Measurements from ENCODE around the gene TIMM50. TPM values are rescaled to one million over a fixed set of nuclear protein-coding genes. Genes with fewer than 3 reads are reported as not detected.

The TIMM50 gene
- total and polyA plus RNA-seq, 2 of the 13 experiments (the other 11 are each of a cell fraction or from before 2014, with no cell fraction given), result 91.1 to 92.5 TPM

DNA sequence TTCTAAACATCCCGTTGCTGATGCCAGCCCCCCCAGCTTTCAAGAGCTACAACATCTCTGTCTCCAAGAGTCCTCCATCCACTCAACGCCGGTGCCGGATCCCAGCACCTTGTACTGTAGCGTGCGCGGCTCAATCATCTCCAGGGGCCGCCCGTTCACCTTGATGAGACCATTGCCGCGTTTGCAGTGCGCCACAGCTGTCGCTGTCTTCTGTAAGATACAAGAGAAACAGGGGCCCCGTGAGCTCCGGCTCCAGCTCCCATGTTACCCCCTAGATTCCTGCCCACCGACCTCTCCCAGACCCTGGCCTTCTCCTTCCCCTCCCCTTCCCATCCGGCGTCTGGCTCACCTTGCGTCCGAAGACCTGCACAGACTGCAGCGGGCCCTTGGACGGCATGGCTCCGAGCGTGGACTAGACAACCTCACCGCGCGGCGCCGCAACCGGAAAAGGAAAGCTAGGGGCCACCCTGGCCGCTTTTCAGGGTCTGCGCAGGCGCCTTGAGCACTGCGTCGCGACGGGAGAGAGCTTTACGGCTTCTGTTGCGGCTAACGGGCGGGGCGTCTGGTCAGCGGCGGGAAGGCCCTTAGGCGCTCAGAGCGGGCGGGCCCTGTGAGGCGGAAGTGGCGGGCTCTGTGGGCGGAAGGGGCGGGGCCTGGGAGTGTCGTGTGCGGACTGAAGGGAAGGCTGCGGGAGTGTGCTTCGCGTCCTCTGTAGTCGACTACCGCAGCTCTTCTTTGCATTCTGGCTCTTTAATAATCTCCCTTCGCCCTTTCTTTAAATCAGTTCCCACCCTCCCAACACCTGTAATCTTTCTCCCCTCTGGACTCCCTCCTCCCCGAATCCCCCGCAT lies 44.9 kb upstream of the TIMM50 start, which contains the start of gene RPS16 (continued):
- TF ChIP-seq, protein P1, sequence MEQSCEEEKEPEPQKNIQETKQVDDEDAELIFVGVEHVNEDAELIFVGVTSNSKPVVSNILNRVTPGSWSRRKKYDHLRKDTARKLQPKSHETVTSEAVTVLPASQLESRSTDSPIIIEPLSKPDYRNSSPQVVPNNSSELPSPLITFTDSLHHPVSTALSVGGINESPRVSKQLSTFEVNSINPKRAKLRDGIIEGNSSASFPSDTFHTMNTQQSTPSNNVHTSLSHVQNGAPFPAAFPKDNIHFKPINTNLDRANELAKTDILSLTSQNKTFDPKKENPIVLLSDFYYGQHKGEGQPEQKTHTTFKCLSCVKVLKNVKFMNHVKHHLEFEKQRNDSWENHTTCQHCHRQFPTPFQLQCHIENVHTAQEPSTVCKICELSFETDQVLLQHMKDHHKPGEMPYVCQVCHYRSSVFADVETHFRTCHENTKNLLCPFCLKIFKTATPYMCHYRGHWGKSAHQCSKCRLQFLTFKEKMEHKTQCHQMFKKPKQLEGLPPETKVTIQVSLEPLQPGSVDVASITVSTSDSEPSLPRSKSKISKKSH (CRISPR knock-in tag; IDR thresholded peaks at IDR 0.05; ENCODE audit: borderline replicate concordance), result peak; percentile 97
- TF ChIP-seq AGO2 (optimal IDR thresholded peaks at IDR 0.05; ENCODE audit: low read depth, low read length) (peak; percentile 92), ZNF138 (CRISPR knock-in tag; IDR thresholded peaks at IDR 0.05; ENCODE audit: low read depth) (0 out of 2 replicates have a peak, but pooled peaks have one; percentile 70), MZF1 (CRISPR knock-in tag; IDR thresholded peaks at IDR 0.05; ENCODE audit: borderline replicate concordance) (0 out of 2 replicates have a peak, but pooled peaks have one; percentile 81), HMGXB4 (CRISPR knock-in tag; IDR thresholded peaks at IDR 0.05; ENCODE audit: borderline replicate concordance in 1 of 2, low read depth in 1 of 2) (peak; percentile 70 to 95; a peak in 3 of 4 replicates), HBP1 (CRISPR knock-in tag; IDR thresholded peaks at IDR 0.05; ENCODE audit: low read depth) (peak; percentile 88), ZNF121 (CRISPR knock-in tag; IDR thresholded peaks at IDR 0.05) (peak; percentile 35; the same call in 1 of the 2 replicates), ZNF264 (CRISPR knock-in tag; IDR thresholded peaks at IDR 0.05) (peak; percentile 58; the same call in 1 of the 2 replicates), ZC3H13 (CRISPR knock-in tag; IDR thresholded peaks at IDR 0.05) (peak; percentile 94), ZNF598 (CRISPR knock-in tag; IDR thresholded peaks at IDR 0.05; ENCODE audit: borderline replicate concordance) (peak; percentile 90; the same call in 1 of the 2 replicates), ZNF672 (CRISPR knock-in tag; IDR thresholded peaks at IDR 0.05) (no peak), TRIM22 (IDR thresholded peaks at IDR 0.05) (no peak), ELF4 (CRISPR knock-in tag; IDR thresholded peaks at IDR 0.05; ENCODE audit: borderline replicate concordance) (peak; percentile 87; the same call in 1 of the 2 replicates)
- TF ChIP-seq, protein P2, sequence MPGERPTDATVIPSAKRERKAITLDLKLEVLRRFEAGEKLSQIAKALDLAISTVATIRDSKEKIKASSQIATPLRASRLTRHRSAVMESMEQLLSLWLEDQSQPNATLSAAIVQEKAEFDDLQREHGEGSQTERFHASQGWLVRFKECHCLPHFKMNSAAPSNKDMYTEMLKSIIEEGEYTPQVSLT (CRISPR knock-in tag; IDR thresholded peaks at IDR 0.05; ENCODE audit: borderline replicate concordance, low read depth), result 0 out of 2 replicates have a peak, but pooled peaks have one; percentile 60
- TF ChIP-seq, protein P3, sequence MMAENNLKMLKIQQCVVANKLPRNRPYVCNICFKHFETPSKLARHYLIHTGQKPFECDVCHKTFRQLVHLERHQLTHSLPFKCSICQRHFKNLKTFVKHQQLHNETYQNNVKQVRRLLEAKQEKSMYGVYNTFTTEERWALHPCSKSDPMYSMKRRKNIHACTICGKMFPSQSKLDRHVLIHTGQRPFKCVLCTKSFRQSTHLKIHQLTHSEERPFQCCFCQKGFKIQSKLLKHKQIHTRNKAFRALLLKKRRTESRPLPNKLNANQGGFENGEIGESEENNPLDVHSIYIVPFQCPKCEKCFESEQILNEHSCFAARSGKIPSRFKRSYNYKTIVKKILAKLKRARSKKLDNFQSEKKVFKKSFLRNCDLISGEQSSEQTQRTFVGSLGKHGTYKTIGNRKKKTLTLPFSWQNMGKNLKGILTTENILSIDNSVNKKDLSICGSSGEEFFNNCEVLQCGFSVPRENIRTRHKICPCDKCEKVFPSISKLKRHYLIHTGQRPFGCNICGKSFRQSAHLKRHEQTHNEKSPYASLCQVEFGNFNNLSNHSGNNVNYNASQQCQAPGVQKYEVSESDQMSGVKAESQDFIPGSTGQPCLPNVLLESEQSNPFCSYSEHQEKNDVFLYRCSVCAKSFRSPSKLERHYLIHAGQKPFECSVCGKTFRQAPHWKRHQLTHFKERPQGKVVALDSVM (CRISPR knock-in tag; IDR thresholded peaks at IDR 0.05), result peak; percentile 65; the same call in 1 of the 2 replicates
- TF ChIP-seq, protein P4, sequence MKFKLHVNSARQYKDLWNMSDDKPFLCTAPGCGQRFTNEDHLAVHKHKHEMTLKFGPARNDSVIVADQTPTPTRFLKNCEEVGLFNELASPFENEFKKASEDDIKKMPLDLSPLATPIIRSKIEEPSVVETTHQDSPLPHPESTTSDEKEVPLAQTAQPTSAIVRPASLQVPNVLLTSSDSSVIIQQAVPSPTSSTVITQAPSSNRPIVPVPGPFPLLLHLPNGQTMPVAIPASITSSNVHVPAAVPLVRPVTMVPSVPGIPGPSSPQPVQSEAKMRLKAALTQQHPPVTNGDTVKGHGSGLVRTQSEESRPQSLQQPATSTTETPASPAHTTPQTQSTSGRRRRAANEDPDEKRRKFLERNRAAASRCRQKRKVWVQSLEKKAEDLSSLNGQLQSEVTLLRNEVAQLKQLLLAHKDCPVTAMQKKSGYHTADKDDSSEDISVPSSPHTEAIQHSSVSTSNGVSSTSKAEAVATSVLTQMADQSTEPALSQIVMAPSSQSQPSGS (CRISPR knock-in tag; IDR thresholded peaks at IDR 0.05), result peak; percentile 63; the same call in 1 of the 2 replicates

All from HepG2 (cell line).